ENCODE data around the gene MORC3.
A peak's percentile ranks its signal among the peaks of the same experiment; 100 is the strongest.
"Not testable (repeated sequence)": the region's sequence is repeated elsewhere in the genome, so short reads cannot be mapped to it uniquely, and the experiment has no call there.

MORC3 gene

DNA sequence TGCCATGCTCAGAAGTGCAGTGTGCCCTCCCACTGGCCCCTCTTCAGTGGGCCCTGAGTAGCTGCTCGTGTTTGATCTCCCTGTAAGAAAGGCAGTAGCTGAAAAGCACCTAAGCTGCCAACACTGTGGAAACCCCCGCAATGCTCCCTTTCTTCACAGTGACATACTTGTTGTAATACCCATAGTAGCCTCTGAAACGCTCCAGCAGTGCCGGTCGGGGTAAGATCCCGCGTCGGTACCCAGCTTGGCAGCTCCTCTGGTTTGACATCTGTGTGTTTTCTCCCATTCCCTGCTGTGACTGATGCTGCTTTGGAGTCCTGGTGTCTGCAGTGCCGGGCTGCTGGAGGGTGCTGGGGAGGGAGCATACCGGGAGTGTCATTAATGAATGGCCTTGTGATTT is 68.8 kb downstream of the MORC3 start:
- ATAC-seq (no peak), DNase-seq (ENCODE audit: low spot score in 2 of 2) (no peak)
- Mint-ChIP-seq H3K27ac (no peak overlapping the region), H3K4me1 (peaks cover 6% of the 10 kb centered on the region), H3K9me3 (no peaks in the 10 kb centered on the region), H3K4me3 (no peak overlapping the region), H3K36me3 (peaks cover 68% of the 10 kb centered on the region)

DNA sequence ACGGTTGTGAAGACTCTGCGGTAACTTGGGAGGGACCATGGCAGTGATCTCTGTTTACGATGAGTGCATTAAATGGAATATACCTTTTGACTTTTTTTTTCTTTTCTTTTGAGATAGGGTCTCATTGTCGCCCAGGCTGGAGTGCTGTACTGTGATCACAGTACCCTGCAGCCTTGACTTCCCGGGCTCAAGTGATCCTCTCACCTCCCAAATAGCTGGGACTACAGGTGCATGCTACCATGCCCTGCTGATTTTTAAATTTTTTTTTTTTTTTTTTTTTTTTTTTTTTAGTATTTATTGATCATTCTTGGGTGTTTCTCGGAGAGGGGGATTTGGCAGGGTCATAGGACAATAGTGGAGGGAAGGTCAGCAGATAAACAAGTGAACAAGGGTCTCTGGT is 71.7 kb downstream of the MORC3 start:
- ATAC-seq; H3K4me3 Mint-ChIP-seq; DNase-seq (ENCODE audit: low spot score in 2 of 2); H3K4me1 Mint-ChIP-seq; H3K27ac Mint-ChIP-seq; H3K9me3 Mint-ChIP-seq: not testable (repeated sequence)
- peaks cover 95% of the 10 kb centered on the region for H3K36me3 Mint-ChIP-seq

DNA sequence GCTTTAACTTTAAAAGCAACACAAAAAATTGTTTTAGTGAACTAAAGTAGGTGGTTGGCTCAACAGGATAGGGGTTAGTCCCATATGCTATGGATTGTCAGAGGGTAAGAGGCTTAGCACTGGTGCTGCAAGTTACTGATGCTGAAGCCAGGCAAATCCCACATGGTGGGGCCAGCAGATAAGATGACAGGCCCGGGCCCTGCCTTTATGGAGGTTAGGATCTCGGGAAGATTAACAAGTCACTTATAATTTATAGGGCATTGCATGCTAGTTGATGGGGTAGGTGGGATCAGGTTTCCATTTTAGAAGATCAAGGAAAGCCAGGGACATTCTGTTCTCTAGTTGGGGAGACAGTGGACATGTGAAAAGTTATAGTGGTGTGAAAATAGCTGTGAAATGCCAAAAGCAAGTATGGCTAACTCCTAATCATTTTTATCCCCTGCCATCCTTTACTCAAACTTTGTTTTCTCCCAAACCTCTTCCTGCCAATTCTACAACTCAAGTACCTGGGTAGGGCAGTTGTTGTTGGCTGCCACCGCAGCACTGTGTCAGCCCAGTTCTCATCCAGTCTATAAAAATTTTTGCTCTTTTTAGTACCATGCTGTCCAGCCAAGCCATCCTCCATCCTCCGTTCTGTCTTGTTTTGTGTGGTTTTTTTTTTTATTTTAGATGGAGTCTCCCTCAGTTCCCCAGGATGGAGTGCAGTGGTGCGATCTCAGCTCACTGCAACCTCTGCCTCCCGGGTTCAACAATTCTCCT is 75.5 kb downstream of the MORC3 start:
- Mint-ChIP-seq H3K4me1 (no peaks in the 10 kb centered on the region), H3K27ac (peak overlapping the region; percentile 13), H3K9me3 (no peaks in the 10 kb centered on the region), H3K36me3 (peaks cover 97% of the 10 kb centered on the region), H3K4me3 (no peak overlapping the region)
- DNase-seq (ENCODE audit: low spot score in 2 of 2) = no peak
- no peak for ATAC-seq

DNA sequence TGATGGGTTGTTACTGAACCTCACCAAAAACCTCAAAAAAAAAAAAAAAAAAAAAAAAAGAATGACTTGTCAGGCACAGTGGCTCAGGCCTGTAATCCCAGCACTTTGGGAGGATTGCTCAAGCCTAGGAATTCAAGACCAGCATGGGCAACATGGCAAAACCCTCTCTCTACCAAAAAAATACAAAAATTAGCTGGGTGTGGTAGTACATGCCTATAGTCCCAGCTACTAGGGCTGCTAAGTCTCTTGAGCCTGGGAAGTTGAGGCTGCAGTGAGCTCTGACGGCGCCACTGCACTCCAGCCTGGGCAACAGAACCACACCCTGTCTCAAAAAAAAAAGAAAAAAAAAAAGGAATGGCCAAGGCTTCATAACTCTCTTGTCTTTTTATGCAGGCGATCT is 76.3 kb downstream of the MORC3 start:
- no peaks in the 10 kb centered on the region for H3K9me3 Mint-ChIP-seq
- no peak overlapping the region for H3K27ac Mint-ChIP-seq
- no peak overlapping the region for H3K4me3 Mint-ChIP-seq
- ATAC-seq (no peak), DNase-seq (ENCODE audit: low spot score in 2 of 2) (no peak)
- H3K36me3 Mint-ChIP-seq = peaks cover 97% of the 10 kb centered on the region
- H3K4me1 Mint-ChIP-seq = no peaks in the 10 kb centered on the region

DNA sequence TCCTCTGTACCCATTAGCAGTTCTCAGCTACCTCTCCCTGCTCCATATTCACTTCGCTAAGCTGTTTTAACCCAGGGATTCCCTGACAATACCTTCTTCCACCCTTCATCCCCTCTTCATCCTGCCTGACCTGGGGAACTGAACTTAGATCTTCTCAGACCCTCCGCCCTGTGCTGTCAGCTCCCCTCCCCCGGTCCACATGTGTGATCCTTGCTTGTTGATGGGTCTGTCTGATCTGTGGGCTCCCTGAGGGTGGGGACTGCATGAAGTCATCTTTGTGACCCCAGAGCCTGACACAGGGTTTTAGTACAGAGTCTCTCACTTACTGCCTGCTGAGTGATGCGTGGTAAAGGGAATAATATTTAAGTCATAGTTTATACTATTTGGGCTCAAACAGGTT is 77.0 kb downstream of the MORC3 start:
- Mint-ChIP-seq H3K9me3 (no peaks in the 10 kb centered on the region), H3K36me3 (peaks cover 97% of the 10 kb centered on the region), H3K27ac (no peak overlapping the region), H3K4me3 (no peak overlapping the region), H3K4me1 (no peaks in the 10 kb centered on the region)
- ATAC-seq = no peak
- DNase-seq (ENCODE audit: low spot score in 2 of 2) = no peak

DNA sequence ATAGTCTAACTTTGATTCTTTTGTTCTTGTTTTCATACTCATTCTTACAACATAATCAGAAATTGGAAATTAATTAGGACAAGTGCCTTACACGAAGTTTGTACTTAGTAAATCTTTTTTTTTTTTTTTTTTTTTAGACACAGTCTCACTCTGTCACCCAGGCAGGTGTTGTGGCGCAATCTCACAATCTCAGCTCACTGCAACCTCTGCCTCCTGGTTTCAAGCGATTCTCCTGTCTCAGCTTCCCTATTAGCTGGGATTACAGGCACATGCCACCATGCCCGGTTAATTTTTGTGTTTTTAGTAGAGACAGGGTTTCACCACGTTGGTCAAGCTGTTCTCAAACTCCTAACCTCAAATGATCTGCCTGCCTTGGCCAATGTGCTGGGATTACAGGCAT is 77.6 kb downstream of the MORC3 start:
- H3K36me3 Mint-ChIP-seq = peaks cover 97% of the 10 kb centered on the region
- DNase-seq (ENCODE audit: low spot score in 2 of 2) = no peak
- no peak overlapping the region for H3K4me3 Mint-ChIP-seq
- ATAC-seq = no peak
- H3K9me3 Mint-ChIP-seq = no peaks in the 10 kb centered on the region
- H3K4me1 Mint-ChIP-seq = no peaks in the 10 kb centered on the region
- no peak overlapping the region for H3K27ac Mint-ChIP-seq

DNA sequence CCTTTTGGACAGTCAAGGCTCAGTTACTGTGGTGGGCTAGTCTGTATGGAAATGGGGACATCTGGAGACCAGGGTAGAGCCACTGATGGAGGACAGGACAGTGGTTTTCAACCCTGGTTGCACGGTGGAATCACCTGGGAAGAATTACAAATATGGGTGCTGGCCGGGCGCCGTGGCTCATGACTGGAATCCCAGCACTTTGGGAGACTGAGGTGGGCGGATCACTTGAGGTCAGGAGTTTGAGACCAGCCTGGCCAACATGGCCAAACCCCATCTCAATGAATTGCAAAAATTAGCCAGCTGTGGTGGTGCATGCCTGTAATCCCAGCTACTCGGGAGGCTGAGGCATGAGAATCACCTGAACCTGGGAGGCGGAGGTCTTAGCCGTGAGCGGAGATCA is 79.7 kb downstream of the MORC3 start:
- peaks cover 97% of the 10 kb centered on the region for H3K36me3 Mint-ChIP-seq
- H3K27ac Mint-ChIP-seq; H3K9me3 Mint-ChIP-seq; H3K4me3 Mint-ChIP-seq; ATAC-seq; H3K4me1 Mint-ChIP-seq; DNase-seq (ENCODE audit: low spot score in 2 of 2): not testable (repeated sequence)

DNA sequence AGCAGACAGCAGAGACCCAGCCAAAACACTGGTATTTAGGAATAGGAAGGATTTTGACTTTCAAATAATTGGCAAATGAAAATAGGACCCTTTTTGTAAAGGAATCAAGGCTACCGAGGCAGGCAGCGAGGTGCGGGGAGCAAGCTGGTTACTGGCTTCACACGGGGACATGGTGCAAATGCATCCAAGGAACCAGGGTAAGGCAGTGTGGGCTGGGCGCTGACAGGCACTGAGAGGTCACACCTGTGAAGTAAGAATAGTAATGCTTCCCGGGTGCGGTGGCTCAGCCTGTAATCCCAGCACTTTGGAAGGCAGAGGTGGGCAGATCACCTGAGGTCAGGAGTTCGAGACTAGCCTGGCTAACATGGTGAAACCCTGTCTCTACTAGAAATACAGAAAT is 80.7 kb downstream of the MORC3 start:
- H3K36me3 Mint-ChIP-seq = peaks cover 92% of the 10 kb centered on the region

DNA sequence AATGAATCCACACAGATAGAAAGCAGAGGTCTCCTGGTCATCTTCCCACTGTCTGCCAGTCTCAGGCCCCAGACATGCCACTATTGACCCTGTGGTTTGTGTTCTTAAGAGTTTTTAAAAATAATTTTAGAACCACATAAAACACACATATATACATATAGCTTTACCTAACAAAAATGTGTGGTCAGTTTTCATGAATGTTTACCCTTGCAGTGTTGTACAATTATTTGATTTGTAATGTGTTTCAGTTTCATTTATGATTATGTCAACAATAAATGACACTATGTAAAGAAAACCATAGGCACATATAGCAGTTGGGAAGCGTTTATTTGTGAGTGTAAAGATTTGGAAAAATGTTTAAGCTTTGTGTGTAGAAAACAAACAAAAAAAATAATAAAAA is 82.3 kb downstream of the MORC3 start:
- Mint-ChIP-seq H3K4me3 (no peak overlapping the region), H3K27ac (no peak overlapping the region), H3K36me3 (peaks cover 92% of the 10 kb centered on the region), H3K9me3 (no peaks in the 10 kb centered on the region), H3K4me1 (no peaks in the 10 kb centered on the region)
- ATAC-seq = no peak
- no peak for DNase-seq (ENCODE audit: low spot score in 2 of 2)

More for the DNA sequence above, 80.7 kb downstream of the MORC3 start:
- Mint-ChIP-seq H3K4me3 (no peak overlapping the region), H3K27ac (no peak overlapping the region), H3K9me3 (no peaks in the 10 kb centered on the region), H3K4me1 (no peaks in the 10 kb centered on the region)
- DNase-seq (ENCODE audit: low spot score in 2 of 2) (no peak), ATAC-seq (no peak)

DNA sequence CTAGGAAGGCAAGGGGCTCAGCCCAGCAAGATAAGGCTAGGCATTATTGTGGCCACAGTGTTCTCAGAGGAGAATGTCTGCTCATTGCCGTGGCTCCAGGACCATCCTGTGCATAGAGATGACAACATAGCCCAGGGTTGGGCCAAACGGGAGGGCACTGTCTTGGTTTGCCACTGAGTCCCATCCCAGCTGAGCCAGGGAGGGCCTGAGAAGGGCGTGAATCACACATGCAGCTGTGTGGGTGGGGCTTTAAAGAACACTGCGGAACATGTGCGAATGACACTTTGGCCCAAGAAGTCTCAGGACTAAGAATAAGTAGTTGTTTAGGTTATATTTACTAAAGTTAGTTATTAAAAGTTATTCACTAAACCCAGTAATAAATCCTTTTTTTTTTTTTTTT is 83.7 kb downstream of the MORC3 start:
- no peaks in the 10 kb centered on the region for H3K4me1 Mint-ChIP-seq
- H3K36me3 Mint-ChIP-seq = peaks cover 92% of the 10 kb centered on the region
- no peaks in the 10 kb centered on the region for H3K9me3 Mint-ChIP-seq
- H3K27ac Mint-ChIP-seq = no peak overlapping the region
- DNase-seq (ENCODE audit: low spot score in 2 of 2) = no peak
- ATAC-seq = peak; percentile 32
- H3K4me3 Mint-ChIP-seq = no peak overlapping the region

DNA sequence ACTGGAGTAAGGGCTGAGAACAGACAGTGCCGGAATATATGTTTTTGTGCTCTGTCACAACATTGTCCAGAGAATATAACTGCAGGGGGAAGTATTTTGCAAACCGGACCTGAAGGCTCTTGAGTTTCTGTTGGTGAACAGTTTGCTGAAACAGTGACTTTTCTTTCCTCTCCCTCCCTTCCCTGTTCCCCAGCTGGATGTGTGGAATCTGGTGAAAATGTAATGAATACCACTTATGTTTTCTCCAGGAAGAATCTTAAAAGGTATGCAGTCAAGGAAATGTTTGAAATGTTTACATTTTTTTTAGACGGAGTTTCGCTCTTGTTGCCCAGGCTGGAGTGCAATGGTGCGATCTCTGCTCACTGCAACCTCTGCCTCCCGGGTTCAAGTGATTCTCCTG is 88.6 kb downstream of the MORC3 start:
- no peak overlapping the region for H3K4me3 Mint-ChIP-seq
- H3K27ac Mint-ChIP-seq = no peak overlapping the region
- no peaks in the 10 kb centered on the region for H3K9me3 Mint-ChIP-seq
- no peaks in the 10 kb centered on the region for H3K4me1 Mint-ChIP-seq
- H3K36me3 Mint-ChIP-seq = peaks cover 95% of the 10 kb centered on the region
- DNase-seq (ENCODE audit: low spot score in 2 of 2) (no peak), ATAC-seq (no peak)

DNA sequence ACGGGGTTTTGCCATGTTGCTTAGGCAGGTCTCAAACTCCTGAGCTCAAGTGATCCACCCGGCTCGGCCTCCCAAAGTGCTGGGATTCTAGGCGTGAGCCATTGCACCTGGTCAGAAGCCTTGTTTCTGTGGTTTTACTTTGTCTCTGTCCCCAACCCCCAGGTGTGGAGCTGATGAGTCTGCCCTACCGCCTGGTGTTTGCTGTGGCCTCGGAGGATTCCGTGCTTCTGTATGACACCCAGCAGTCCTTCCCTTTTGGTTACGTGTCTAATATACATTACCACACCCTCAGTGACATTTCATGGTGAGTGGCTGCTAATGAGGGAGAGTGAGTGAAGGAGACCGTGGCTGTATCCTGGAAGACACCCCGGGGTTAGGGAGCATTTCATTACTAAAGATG is 91.3 kb downstream of the MORC3 start:
- no peak for DNase-seq (ENCODE audit: low spot score in 2 of 2)
- ATAC-seq = no peak
- H3K4me3 Mint-ChIP-seq = no peak overlapping the region
- H3K9me3 Mint-ChIP-seq = no peaks in the 10 kb centered on the region
- H3K4me1 Mint-ChIP-seq = no peaks in the 10 kb centered on the region
- no peak overlapping the region for H3K27ac Mint-ChIP-seq
- H3K36me3 Mint-ChIP-seq = peaks cover 100% of the 10 kb centered on the region

DNA sequence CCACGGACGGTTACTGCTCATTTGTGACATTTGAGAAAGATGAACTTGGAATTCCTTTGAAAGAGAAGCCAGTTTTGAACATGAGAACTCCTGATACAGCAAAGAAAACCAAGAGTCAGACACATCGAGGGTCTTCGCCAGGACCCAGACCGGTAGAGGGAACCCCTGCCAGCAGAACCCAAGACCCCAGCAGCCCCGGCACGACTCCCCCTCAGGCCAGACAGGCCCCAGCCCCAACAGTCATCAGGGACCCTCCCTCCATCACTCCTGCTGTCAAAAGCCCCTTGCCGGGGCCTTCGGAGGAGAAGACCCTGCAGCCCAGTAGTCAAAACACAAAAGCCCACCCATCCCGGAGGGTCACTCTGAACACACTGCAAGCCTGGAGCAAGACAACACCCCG is 92.9 kb downstream of the MORC3 start:
- DNase-seq (ENCODE audit: low spot score in 2 of 2) (no peak), ATAC-seq (no peak)
- Mint-ChIP-seq H3K4me1 (no peaks in the 10 kb centered on the region), H3K9me3 (no peaks in the 10 kb centered on the region), H3K27ac (no peak overlapping the region), H3K4me3 (no peak overlapping the region), H3K36me3 (peaks cover 100% of the 10 kb centered on the region)

DNA sequence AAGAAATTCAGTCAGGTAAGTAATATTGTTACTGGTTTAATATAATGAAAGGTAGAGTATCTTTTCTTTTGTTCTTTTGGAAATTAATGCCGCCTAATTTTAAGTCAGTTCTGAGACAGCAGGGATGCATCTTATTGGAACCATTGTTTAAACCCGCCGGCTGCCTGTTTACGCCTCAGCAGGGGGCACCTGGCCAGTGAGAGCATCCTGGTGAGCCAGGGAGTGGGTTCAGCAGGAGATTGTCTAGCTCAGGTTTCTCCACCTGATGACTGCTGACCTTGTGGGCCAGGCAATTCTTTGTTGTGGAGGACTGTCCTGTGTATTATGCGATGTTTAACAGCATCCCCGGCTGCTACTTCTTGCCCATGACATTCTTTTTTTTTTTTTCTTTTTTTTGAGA is 95.4 kb downstream of the MORC3 start:
- ATAC-seq (no peak), DNase-seq (ENCODE audit: low spot score in 2 of 2) (no peak)
- Mint-ChIP-seq H3K9me3 (no peaks in the 10 kb centered on the region), H3K36me3 (peaks cover 92% of the 10 kb centered on the region), H3K4me3 (no peak overlapping the region), H3K27ac (no peak overlapping the region), H3K4me1 (no peaks in the 10 kb centered on the region)

DNA sequence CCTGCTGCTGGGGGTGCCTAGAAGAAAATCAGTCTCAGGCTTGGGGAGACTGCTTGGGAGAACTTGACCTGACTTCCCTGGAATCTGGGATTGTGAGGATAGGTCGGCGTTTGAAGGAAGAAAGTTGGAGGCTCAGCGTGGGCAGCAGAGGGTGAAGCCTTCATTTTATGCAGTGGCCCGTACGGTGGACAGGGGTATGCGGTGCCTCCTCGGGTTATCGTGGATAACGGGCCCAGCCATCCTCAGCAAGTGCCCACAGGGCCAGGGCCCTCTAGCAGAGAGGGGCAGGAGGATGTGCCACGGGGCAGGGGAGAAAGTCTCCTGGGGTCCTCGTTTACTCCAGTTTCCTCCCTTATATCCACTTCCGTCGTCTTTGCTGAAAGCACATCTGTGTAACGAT is 99.2 kb downstream of the MORC3 start:
- Mint-ChIP-seq H3K4me1 (no peaks in the 10 kb centered on the region), H3K36me3 (peaks cover 54% of the 10 kb centered on the region), H3K4me3 (no peak overlapping the region), H3K9me3 (no peaks in the 10 kb centered on the region), H3K27ac (no peak overlapping the region)
- no peak for ATAC-seq
- no peak for DNase-seq (ENCODE audit: low spot score in 2 of 2)

DNA sequence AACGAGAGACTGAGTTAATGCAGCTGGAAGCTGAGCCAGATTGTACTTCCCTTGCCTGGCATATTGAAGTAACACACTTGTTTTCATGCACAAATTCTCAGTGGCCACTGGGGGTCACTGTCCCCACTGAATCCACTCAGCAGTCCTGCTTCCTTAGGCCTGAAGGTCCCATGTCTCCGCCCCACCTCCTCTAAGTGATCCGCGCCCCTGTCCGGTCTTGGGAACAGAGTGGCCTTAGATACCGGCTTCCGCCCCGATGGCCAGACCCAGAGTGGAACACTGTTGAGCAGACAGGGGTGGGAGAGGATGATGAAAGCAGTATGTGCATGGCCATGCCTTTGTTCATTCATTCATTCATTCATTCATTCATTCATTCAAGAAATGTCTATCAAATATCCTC is 100.0 kb downstream of the MORC3 start:
- peak; percentile 25 to 67 for DNase-seq (ENCODE audit: low spot score in 2 of 2)
- H3K9me3 Mint-ChIP-seq = no peaks in the 10 kb centered on the region
- peak; percentile 66 for ATAC-seq
- H3K4me1 Mint-ChIP-seq = no peaks in the 10 kb centered on the region
- H3K36me3 Mint-ChIP-seq = peaks cover 46% of the 10 kb centered on the region
- no peak overlapping the region for H3K4me3 Mint-ChIP-seq
- no peak overlapping the region for H3K27ac Mint-ChIP-seq
